Cortex of kidney (tissue), 1 donor: ENCODE data around the gene ACOT7.
"Not testable (repeated sequence)": the region's sequence is repeated elsewhere in the genome, so short reads cannot be mapped to it uniquely, and the experiment has no call there.

ENCODE experiments used
- DNase-seq: peaks from one replicate; lab custom pipeline; 2025; lab: John Stamatoyannopoulos, UW

ACOT7 gene

GRCh38 chr1:6393400-6394187 lies at the start of gene ACOT7:
Gene ACOT7, minus strand, starts transcription at chr1:6393767. Its CDS starts 368 bp downstream, at chr1:6393399.
- no peak for DNase-seq

- no peak for DNase-seq
Observed at GRCh38 chr1:6441586-6441985, 48.0 kb upstream of the ACOT7 start.

- DNase-seq: no peak
Observed at GRCh38 chr1:6440198-6441126, 46.9 kb upstream of the ACOT7 start.

- DNase-seq: no peak
Observed at GRCh38 chr1:6438047-6438525, 44.5 kb upstream of the ACOT7 start.

GRCh38 chr1:6437012-6437700 lies 43.6 kb upstream of the ACOT7 start:
- not testable (repeated sequence) for DNase-seq

GRCh38 chr1:6436277-6436676 lies 42.7 kb upstream of the ACOT7 start:
- not testable (repeated sequence) for DNase-seq

GRCh38 chr1:6435547-6435946 lies 42.0 kb upstream of the ACOT7 start:
- no peak for DNase-seq

GRCh38 chr1:6435129-6435528 lies 41.6 kb upstream of the ACOT7 start:
- DNase-seq: no peak

- DNase-seq: no peak
Observed at GRCh38 chr1:6434186-6434585, 40.6 kb upstream of the ACOT7 start.

GRCh38 chr1:6431645-6432579 lies 38.3 kb upstream of the ACOT7 start:
- DNase-seq: not testable (repeated sequence)

- not testable (repeated sequence) for DNase-seq
Observed at GRCh38 chr1:6429660-6430411, 36.3 kb upstream of the ACOT7 start.

- DNase-seq: not testable (repeated sequence)
Observed at GRCh38 chr1:6428453-6428852, 34.9 kb upstream of the ACOT7 start.

GRCh38 chr1:6427441-6428390 lies 34.1 kb upstream of the ACOT7 start:
- DNase-seq: no peak

GRCh38 chr1:6426972-6427350 lies 33.4 kb upstream of the ACOT7 start:
- no peak for DNase-seq

- DNase-seq: no peak
Observed at GRCh38 chr1:6426277-6426971, 32.9 kb upstream of the ACOT7 start.

- no peak for DNase-seq
Observed at GRCh38 chr1:6425658-6426057, 32.1 kb upstream of the ACOT7 start.

GRCh38 chr1:6424619-6425593 lies 31.3 kb upstream of the ACOT7 start, which contains the start of gene ESPN:
Gene ESPN, plus strand, starts transcription at chr1:6424776. Its CDS starts 180 bp downstream, at chr1:6424956.
- DNase-seq: no peak
